Femur (tissue), 1 donor: Measurements from ENCODE around the gene USP25.

ENCODE experiments used
- DNase-seq: peaks from one replicate; pipeline ENCODE4 v3.0.0-alpha.2; 2017

Gene USP25

DNA sequence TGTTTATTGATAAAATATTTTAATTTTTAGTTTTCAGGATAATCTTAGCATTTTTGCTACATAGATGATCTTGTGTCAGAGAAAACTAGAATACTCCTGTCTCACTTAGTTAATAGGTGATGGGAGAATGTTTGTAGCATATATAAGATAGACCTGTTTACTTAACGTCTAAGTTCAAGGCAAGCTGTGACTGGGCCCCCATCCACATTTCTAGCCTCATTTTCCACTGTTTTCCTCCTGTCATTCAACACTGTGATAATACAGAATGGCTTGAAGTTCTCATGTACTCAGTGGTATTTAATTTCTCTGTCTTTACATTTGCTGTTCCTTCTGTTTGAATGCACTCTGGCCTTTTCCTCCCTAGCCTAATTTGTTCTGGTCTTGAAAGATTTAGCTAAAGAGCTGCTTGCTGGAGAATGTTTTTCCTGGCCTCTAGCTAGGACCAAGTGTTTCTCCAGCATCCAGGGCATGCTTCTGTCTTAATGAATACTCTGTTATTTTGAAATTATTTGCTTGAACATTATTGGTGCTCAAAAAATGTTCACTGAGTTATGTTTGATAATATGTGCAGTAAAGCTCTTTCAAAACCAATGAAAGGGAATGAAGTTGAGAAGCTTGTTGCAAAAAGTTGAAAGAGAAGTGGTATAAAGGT is 37.3 kb downstream of the USP25 start:
- no peak for DNase-seq

GRCh38 chr21:15768045-15768601 is 38.3 kb downstream of the USP25 start:
- DNase-seq: no peak

DNA sequence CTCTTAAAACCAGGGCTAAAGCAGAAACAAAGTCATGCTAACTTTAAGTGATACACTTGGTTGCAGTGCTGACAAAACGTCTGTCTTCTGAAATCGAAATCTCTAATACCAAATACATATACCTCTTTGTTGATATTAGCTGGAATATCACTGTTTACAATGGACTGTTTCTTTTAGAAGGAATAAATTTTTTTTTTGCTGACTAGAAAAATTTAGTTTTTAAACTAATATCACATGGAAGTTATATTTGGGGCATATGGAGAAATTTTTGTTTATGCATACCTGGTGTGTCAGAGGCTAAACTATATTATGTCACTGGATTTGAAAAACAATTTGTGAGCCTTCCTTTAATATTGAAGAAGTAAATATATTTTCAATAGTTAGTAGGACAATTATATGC is 39.1 kb downstream of the USP25 start:
- DNase-seq: no peak

GRCh38 chr21:15771311-15771710 is 41.5 kb downstream of the USP25 start:
- no peak for DNase-seq

GRCh38 chr21:15772654-15773053 is 42.9 kb downstream of the USP25 start:
- no peak for DNase-seq

DNA sequence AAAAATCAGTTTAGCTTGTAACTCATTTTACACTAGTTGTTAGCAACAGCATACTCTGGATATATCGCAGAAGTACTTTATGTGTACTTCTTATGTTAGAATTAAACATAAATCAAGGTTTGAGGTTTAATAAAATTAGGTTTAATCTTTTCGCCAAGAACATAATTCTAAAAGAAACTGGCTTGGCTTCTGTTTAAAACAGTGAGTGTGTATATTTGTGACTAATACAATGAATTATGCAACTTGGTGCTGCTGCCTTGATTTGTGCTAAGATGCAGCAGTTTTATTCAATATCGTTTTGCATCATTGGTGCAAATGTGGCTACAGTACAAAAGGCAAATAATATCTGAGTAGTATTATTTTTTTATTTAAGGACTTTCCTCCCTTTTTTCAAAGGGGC is 44.8 kb downstream of the USP25 start:
- no peak for DNase-seq

- no peak for DNase-seq
These were observed 45.5 kb downstream of the USP25 start for GRCh38 chr21:15775291-15775690.

DNA sequence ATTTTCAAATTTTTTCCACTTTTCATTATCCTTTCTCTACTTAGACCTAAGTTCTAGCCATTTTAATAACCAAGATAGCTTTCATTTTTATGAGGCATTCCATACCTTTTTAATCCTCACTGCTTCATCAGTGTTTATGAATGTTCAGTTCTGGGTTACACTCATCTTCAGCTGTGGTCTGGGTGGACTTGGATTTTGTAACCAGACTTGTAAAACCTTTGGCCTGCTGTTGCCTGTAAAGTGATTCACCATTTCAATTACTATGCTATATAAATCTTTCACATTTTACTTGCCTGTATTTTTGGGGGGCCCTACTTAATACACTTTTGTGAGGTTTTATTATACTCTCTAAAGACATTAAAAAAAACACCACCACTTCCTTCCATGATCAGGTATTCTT is 46.2 kb downstream of the USP25 start:
- no peak for DNase-seq

GRCh38 chr21:15776818-15777217 is 47.0 kb downstream of the USP25 start:
- no peak for DNase-seq

DNA sequence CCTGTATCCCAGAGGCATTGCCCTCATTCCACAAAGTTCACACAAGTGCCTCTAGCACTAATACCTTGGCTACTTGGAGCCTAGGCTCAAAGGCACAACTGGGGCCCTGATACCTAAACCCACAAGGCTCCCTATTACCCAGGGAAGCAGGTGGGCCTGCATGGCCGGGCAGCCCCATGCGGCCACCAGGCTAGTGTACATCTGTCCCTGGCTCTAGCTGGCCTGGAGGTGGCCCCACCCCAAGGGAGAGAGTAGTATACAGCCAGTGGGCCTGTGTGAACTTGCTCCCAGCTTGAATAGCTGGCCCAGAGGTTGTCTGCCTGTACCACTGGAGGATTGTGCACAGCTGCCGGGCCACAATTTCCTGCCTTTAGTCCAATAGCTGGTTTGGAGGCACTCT is 52.2 kb downstream of the USP25 start:
- no peak for DNase-seq

- no peak for DNase-seq
These were observed 59.2 kb downstream of the USP25 start for GRCh38 chr21:15788847-15789523.

DNA sequence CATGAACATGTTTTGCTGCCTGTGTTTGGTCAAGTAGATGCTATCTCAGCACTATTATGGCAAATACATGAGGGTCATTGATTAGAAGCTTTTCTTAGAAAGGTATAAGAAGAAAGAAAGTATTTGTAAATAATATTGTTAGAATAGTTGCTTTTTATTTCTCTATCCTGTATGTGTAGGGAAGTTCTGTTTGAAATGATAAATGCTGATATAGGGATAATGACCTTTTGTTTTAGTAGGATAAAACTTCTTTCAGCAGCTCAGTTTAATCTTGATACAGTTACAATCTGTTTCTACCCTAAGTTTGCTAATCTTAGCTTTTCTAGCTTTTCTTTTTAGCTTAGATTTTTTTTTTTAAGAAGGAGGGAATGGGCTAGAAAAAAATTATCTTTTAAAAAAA is 63.3 kb downstream of the USP25 start:
- DNase-seq: no peak

GRCh38 chr21:15793550-15794235 is 63.9 kb downstream of the USP25 start:
- no peak for DNase-seq

GRCh38 chr21:15794277-15794912 is 64.6 kb downstream of the USP25 start:
- DNase-seq: no peak

DNA sequence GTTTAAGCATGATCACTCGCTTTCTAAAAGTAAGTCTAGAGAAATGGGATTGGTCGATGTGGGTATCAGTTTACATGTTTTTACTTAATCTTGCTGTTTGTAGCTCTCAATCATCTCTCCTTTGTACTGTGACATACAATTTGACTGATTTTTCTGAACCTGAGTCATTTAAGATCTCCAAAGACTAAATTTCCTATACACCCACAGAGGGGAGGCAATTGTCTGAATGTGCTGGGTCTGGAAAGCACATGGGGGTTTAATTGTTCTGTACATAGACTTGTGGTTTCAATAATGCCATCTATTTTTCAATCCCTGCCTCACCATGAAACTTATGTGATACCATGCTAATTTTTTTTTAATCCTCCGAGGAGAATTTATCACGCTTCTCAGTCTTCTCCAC is 65.8 kb downstream of the USP25 start:
- DNase-seq: no peak

DNA sequence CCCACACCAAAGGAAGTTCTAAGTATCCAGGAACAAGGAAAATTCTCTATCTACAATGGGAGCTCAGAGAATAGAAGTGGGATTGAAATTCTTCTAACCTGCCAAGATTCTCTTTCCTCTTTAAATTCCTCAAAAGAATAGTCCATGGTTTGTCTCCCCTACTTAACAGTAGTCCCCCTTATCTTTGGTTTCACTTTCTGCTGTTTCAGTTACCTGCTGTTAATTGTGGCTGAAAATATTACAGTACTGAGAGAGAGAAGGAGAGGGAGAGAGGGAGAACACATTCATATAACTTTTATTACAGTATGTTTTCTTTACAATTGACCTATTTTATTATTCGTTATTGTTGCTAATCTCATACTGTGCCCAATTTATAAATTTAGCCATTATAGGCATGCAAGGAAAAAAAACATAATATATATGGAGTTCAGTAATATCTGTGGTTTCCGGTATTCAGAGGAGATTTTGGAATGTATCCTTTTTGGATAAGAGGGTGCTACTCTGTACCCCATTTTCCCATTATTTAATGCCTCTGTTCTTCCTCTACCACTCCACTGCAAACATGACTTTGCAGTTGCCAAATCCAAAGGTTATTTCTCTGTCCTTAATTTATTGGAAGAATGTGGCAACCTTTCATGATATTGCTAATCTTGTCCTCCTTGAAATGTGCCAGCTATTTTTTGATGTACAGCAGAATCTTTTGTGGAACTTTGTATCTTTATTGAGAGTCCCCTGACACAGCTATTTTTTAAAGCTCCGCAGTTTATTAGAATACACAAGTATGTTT is 68.0 kb downstream of the USP25 start:
- DNase-seq: no peak

- no peak for DNase-seq
These were observed 71.6 kb downstream of the USP25 start for GRCh38 chr21:15801352-15801863.

- DNase-seq: no peak
These were observed 74.6 kb downstream of the USP25 start for GRCh38 chr21:15804247-15805005.

DNA sequence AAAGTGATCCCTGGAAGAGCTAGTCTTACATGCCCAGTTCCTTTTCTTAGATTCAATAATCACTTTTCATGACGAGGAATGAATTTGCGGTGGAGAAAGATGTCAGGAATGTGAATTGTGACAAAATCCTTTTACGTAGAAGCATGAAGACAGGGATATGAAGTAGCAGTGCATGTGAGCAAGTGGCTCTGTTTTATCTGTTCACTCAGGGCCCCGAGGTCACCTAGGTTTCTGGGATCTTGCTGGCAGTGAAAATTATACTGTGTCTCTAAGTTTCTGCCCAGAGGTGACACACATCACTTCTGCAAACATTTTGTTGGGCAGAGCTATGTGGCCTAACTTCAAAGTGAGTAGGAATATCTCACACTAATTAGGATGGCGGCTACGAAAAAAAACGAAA is 79.3 kb downstream of the USP25 start:
- DNase-seq: no peak

DNA sequence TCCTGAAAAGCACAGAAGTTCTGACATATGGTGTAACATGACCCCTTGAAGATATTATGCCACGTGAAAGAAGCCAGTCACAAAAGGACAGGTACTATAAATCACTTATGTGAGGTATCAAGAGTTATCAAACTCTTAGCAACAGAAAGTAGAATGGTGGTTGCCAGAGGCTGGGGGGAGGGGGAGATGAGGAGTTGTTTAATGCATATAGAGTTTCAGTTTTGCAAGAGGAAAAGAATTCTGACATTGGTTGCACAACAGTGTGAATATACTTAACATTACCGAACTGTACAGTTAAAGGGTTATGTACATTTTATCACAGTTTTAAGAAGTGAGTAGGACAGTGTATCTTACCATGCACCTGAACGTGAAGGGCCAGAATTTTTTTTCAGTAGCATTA is 80.0 kb downstream of the USP25 start:
- DNase-seq: no peak

GRCh38 chr21:15815285-15815684 is 85.5 kb downstream of the USP25 start:
- no peak for DNase-seq

- no peak for DNase-seq
These were observed 90.5 kb downstream of the USP25 start for GRCh38 chr21:15820327-15820726.
